A673 (cell line): ENCODE data around the gene HEBP1. TPM values are rescaled to one million over a fixed set of nuclear protein-coding genes. Genes with fewer than 3 reads are reported as not detected.
"Not testable (repeated sequence)": the region's sequence is repeated elsewhere in the genome, so short reads cannot be mapped to it uniquely, and the experiment has no call there.

Source experiments
- BruUV-seq: library from RNA; stranded (reverse); fragments of 400-500 nt; replicated peaks from 2 replicates; lab custom pipeline; 2021; lab: Mats Ljungman, UMichigan
- CTCF ChIA-PET: fragments of 300-600 bp; sonication (Branson Sonifier 250); formaldehyde crosslinking; loops from one replicate; lab custom pipeline; 2022; ENCODE audit warnings: antibody characterized with exemption; lab: Charles Lee
- POLR2A ChIA-PET: fragments of 300-600 bp; sonication (Branson Sonifier 250); formaldehyde crosslinking; loops from one replicate; lab custom pipeline; 2022; ENCODE audit warnings: antibody characterized with exemption; ENCODE audit not compliant: low non-redundant PET; lab: Charles Lee
- DNase-seq: peaks from one replicate; pipeline ENCODE4 v3.0.0-alpha.2; 2015; ENCODE audit warnings: low spot score
- H3K27ac ChIP-seq: fragments of 200-600 bp; sonication (generic); 2 replicates; pipeline ENCODE4 v1.5.1; 2016; ENCODE audit warnings: mixed run types, low read depth, mild to moderate bottlenecking, mixed read lengths, antibody characterized with exemption, low read length; ENCODE audit not compliant: poor library complexity, severe bottlenecking
- H3K27me3 ChIP-seq: fragments of 200-600 bp; sonication (generic); replicated peaks from 2 replicates; pipeline ENCODE4 v1.6.1; 2017; ENCODE audit warnings: mixed run types, low read depth, mild to moderate bottlenecking, mixed read lengths, antibody characterized with exemption, low read length; ENCODE audit not compliant: insufficient read depth, poor library complexity
- H3K36me3 ChIP-seq: fragments of 200-600 bp; sonication (generic); 2 replicates; pipeline ENCODE4 v1.6.1; 2016; ENCODE audit warnings: mixed run types, mild to moderate bottlenecking, mixed read lengths, antibody characterized with exemption, low read length; ENCODE audit not compliant: insufficient read depth, poor library complexity, severe bottlenecking
- H3K4me1 ChIP-seq: fragments of 200-600 bp; sonication (generic); 2 replicates; pipeline ENCODE4 v1.6.1; 2017; ENCODE audit warnings: mixed run types, mild to moderate bottlenecking, mixed read lengths, antibody characterized with exemption, low read length; ENCODE audit not compliant: insufficient read depth, poor library complexity, severe bottlenecking
- H3K4me3 ChIP-seq: fragments of 200-600 bp; sonication (generic); 2 replicates; pipeline ENCODE4 v1.5.1; 2016; ENCODE audit warnings: low read depth, mixed run types, mild to moderate bottlenecking, mixed read lengths, low read length; ENCODE audit not compliant: poor library complexity, severe bottlenecking
- H3K9me3 ChIP-seq: fragments of 200-600 bp; sonication (generic); 2 replicates; pipeline ENCODE4 v1.6.1; 2016; ENCODE audit warnings: mixed run types, low read depth, mild to moderate bottlenecking, mixed read lengths, antibody characterized with exemption, low read length; ENCODE audit not compliant: poor library complexity, severe bottlenecking
- EZH2 ChIP-seq: fragments of 200-600 bp; sonication (generic); IDR thresholded peaks from 2 replicates; pipeline ENCODE4 v1.6.1; 2017; ENCODE audit warnings: borderline replicate concordance, low read depth, mild to moderate bottlenecking, mixed read lengths, antibody characterized with exemption, low read length; ENCODE audit not compliant: poor library complexity, severe bottlenecking
- intact Hi-C: fragments of 100-400 bp; cut with micrococcal nuclease; formaldehyde crosslinking; loops from one replicate; pipeline ENCODE4 v1.10.0; 2022; ENCODE audit not compliant: unreplicated experiment
- total RNA-seq: library from RNA; stranded (reverse); gene quantifications from 2 replicates; pipeline ENCODE4 v1.2.3, GENCODE V29; 2021
- TF ChIP-seq, protein P1 (sequence below): fragments of 300-800, 200-600 bp; sonication (generic); conservative IDR thresholded peaks from 2 replicates; pipeline ENCODE4 v1.5.1; 2017; ENCODE audit warnings: low read depth, mild to moderate bottlenecking, antibody characterized with exemption, low read length, moderate library complexity, mixed read lengths

The HEBP1 gene
- total RNA-seq, 1 experiment from 2014 or later, result 28.1 TPM

GRCh38 chr12:13038491-13039161, 38.6 kb upstream of the HEBP1 start:
- ChIA-PET CTCF (no interaction called here), POLR2A (no interaction called here)
- TF ChIP-seq, protein P1, sequence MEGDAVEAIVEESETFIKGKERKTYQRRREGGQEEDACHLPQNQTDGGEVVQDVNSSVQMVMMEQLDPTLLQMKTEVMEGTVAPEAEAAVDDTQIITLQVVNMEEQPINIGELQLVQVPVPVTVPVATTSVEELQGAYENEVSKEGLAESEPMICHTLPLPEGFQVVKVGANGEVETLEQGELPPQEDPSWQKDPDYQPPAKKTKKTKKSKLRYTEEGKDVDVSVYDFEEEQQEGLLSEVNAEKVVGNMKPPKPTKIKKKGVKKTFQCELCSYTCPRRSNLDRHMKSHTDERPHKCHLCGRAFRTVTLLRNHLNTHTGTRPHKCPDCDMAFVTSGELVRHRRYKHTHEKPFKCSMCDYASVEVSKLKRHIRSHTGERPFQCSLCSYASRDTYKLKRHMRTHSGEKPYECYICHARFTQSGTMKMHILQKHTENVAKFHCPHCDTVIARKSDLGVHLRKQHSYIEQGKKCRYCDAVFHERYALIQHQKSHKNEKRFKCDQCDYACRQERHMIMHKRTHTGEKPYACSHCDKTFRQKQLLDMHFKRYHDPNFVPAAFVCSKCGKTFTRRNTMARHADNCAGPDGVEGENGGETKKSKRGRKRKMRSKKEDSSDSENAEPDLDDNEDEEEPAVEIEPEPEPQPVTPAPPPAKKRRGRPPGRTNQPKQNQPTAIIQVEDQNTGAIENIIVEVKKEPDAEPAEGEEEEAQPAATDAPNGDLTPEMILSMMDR, result no peak
- TF ChIP-seq EZH2, result no peak
- no peak overlapping the region for H3K4me3 ChIP-seq
- no peak for DNase-seq
- H3K27ac ChIP-seq, result no peak overlapping the region
- BruUV-seq, result no TSS peak
- no peaks in the 10 kb centered on the region for H3K27me3 ChIP-seq
- no peaks in the 10 kb centered on the region for H3K4me1 ChIP-seq
- no peaks in the 10 kb centered on the region for H3K36me3 ChIP-seq
- intact Hi-C loops, result no loop called here
- H3K9me3 ChIP-seq, result no peaks in the 10 kb centered on the region

DNA sequence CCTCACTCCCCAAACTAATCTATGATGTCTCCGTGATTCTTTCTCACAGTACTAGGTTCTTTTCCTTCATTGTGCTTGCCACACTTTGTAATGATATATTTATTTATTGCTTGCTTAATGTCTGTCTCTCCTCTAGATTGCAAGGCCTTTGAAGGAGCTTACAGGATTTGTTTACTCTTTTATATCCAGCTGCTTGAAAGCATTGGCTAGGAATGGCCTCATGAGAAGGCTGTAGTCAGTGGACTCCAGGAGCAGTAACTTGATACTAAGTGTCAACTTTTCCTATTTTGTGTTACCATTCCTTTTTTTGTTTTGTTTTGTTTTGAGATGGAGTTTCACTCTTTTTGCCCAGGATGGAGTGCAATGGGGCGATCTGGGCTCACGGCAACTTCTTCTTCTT, 36.8 kb upstream of the HEBP1 start:
- intact Hi-C loops, result no loop called here
- Histone ChIP-seq H3K27ac (no peak overlapping the region), H3K4me1 (no peaks in the 10 kb centered on the region), H3K36me3 (no peaks in the 10 kb centered on the region), H3K27me3 (no peaks in the 10 kb centered on the region), H3K9me3 (no peaks in the 10 kb centered on the region), H3K4me3 (no peak overlapping the region)
- DNase-seq, result no peak
- TF ChIP-seq EZH2, result no peak
- TF ChIP-seq, protein P1, result no peak
- POLR2A ChIA-PET, result no interaction called here
- BruUV-seq, result no TSS peak
- CTCF ChIA-PET, result no interaction called here

GRCh38 chr12:13035335-13035734, 35.3 kb upstream of the HEBP1 start:
- CTCF ChIA-PET, H3K4me1 ChIP-seq, H3K4me3 ChIP-seq, DNase-seq, H3K27me3 ChIP-seq, H3K27ac ChIP-seq, H3K36me3 ChIP-seq, intact Hi-C loops, POLR2A ChIA-PET, H3K9me3 ChIP-seq, BruUV-seq: not testable (repeated sequence)

DNA sequence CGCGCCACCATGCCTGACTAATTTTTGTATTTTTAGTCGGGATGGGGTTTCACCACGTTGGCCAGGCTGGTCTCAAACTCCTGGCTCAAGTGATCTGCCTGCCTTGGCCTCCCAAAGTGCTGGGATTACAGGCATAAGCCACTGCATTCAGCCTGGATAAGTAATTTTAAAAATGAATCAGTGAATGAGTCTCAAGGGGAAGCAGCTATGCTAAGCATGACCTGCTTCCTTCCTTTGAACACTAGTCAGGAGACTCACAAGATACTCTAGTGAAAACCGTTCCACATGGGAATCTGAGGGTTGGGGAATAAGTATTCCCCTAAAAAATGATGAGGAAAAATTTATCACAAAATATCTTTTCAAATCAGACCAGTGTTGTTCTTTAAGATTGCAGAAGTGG, 33.4 kb upstream of the HEBP1 start:
- H3K27ac ChIP-seq, result no peak overlapping the region
- no peaks in the 10 kb centered on the region for H3K4me1 ChIP-seq

More for the DNA sequence above, 33.4 kb upstream of the HEBP1 start:
- BruUV-seq, result no TSS peak
- Histone ChIP-seq H3K9me3 (no peaks in the 10 kb centered on the region), H3K36me3 (no peaks in the 10 kb centered on the region), H3K4me3 (no peak overlapping the region), H3K27me3 (no peaks in the 10 kb centered on the region)
- POLR2A ChIA-PET, result no interaction called here
- TF ChIP-seq, protein P1, result no peak
- no peak for TF ChIP-seq EZH2
- CTCF ChIA-PET, result no interaction called here
- no peak for DNase-seq
- intact Hi-C loops, result no loop called here
